HepG2 (cell line): ENCODE results near the gene SMG7. TPM values are rescaled to one million over a fixed set of nuclear protein-coding genes. Genes with fewer than 3 reads are reported as not detected.

Source experiments
- ATAC-seq: fragments of 200-7000 bp; cut with Tn5 transposase; 3 replicates; pipeline ENCODE4 v1.9.1; 2020; ENCODE audit warnings: mild to moderate bottlenecking, moderate library complexity
- BruUV-seq: library from RNA; stranded (reverse); fragments of 400-500 nt; replicated peaks from 2 replicates; lab custom pipeline; 2021; lab: Mats Ljungman, UMichigan
- CTCF ChIA-PET: fragments of 300-600 bp; formaldehyde crosslinking; extraction: SDS; loops from one replicate; lab custom pipeline; 2021; ENCODE audit warnings: low total read pairs, inconsistent platforms, low intra/inter-chr PET ratio; lab: Yijun Ruan, JAX
- POLR2A ChIA-PET: fragments of 350-600 bp; sonication (Branson Sonifier 250); formaldehyde crosslinking; loops from one replicate; lab custom pipeline; 2020; ENCODE audit warnings: antibody characterized with exemption, inconsistent platforms; lab: Yijun Ruan, JAX
- DNase-seq: peaks from one replicate; pipeline ENCODE4 v3.0.0-alpha.2; 2015; ENCODE audit warnings: low spot score
- FAIRE-seq: peaks from 3 replicates; lab custom pipeline; 2011; peaks lifted over from hg19 to GRCh38; lab: Jason Lieb, UNC
- H2AFZ ChIP-seq: one replicate; pipeline ENCODE4 v1.6.1; 2011; ENCODE audit warnings: low read length, inconsistent platforms
- H3K27ac ChIP-seq: fragments of 300-600 bp; 3 replicates; pipeline ENCODE4 v1.8.0; 2011; ENCODE audit warnings: mixed run types, mild to moderate bottlenecking, mixed read lengths, low read length, inconsistent platforms; ENCODE audit not compliant: insufficient read depth; ENCODE audit errors: extremely low read length
- H3K27me3 ChIP-seq, 2 experiments: fragments of 200-600 bp in 1 of 2; 2 replicates in 1 of 2; 3 replicates in 1 of 2; pipeline versions ENCODE4 v1.6.0 to v1.8.0; 2011; ENCODE audit warnings: low read length in 2 of 2, mild to moderate bottlenecking in 2 of 2, moderate library complexity in 2 of 2, inconsistent platforms in 1 of 2; ENCODE audit not compliant: insufficient read depth in 2 of 2, control insufficient read depth in 1 of 2
- H3K36me3 ChIP-seq, 2 experiments: fragments of 200-600 bp in 1 of 2; replicated peaks in 1 of 2; 2 replicates in 1 of 2; 3 replicates in 1 of 2; pipeline versions ENCODE4 v1.5.1 to v1.8.0; 2011; ENCODE audit warnings: low read length in 2 of 2, inconsistent platforms in 1 of 2; ENCODE audit not compliant: insufficient read depth in 2 of 2, control insufficient read depth in 1 of 2
- H3K4me1 ChIP-seq: 2 replicates; pipeline ENCODE4 v1.5.1; 2012; ENCODE audit warnings: low read length, inconsistent platforms; ENCODE audit not compliant: insufficient read depth
- H3K4me2 ChIP-seq: 2 replicates; pipeline ENCODE4 v1.6.0; 2011; ENCODE audit warnings: low read depth, low read length, inconsistent platforms
- H3K4me3 ChIP-seq, 3 experiments: fragments of 200-600 bp in 1 of 3; sonication (generic), shearing (Covaris generic) in 1 of 3; replicated peaks in 1 of 3; 2 replicates each; pipeline ENCODE4 v1.5.1; 2011 to 2016; ENCODE audit warnings: low read length in 3 of 3, inconsistent platforms in 2 of 3, low read depth in 2 of 3, mild to moderate bottlenecking in 2 of 3, control low read depth in 1 of 3, mixed read lengths in 1 of 3; ENCODE audit not compliant: insufficient read depth in 1 of 3
- H3K79me2 ChIP-seq: one replicate; pipeline ENCODE4 v1.6.1; 2011; ENCODE audit warnings: low read length, inconsistent platforms; ENCODE audit not compliant: insufficient read depth
- H3K9ac ChIP-seq: 2 replicates; pipeline ENCODE4 v1.6.0; 2011; ENCODE audit warnings: mild to moderate bottlenecking, low read depth, low read length, inconsistent platforms; ENCODE audit not compliant: insufficient read depth
- H3K9me3 ChIP-seq: 2 replicates; pipeline ENCODE4 v1.5.1; 2012; ENCODE audit warnings: mild to moderate bottlenecking, low read length
- H4K20me1 ChIP-seq: 2 replicates; pipeline ENCODE4 v1.6.0; 2011; ENCODE audit warnings: inconsistent platforms, mild to moderate bottlenecking, low read length, moderate library complexity; ENCODE audit not compliant: insufficient read depth
- ARNT2 ChIP-seq: sonication (generic); formaldehyde crosslinking; IDR thresholded peaks from 2 replicates; pipeline ENCODE4 v1.8.0; 2022; ENCODE audit warnings: mild to moderate bottlenecking, low read depth, missing genetic modification reagents, moderate library complexity
- CREM ChIP-seq, 2 experiments: sonication (generic) in 1 of 2; formaldehyde crosslinking in 1 of 2; IDR thresholded peaks; 2 replicates each; pipeline versions ENCODE4 v1.4.0 to v1.6.1; 2016 to 2020; ENCODE audit warnings: antibody characterized with exemption in 1 of 2, mild to moderate bottlenecking in 1 of 2, missing genetic modification reagents in 1 of 2
- EZH2 ChIP-seq: conservative IDR thresholded peaks from 2 replicates; pipeline ENCODE4 v1.6.1; 2012; ENCODE audit warnings: mild to moderate bottlenecking, low read depth, low read length, moderate library complexity
- FOSL1 ChIP-seq: sonication (generic); formaldehyde crosslinking; IDR thresholded peaks from 2 replicates; pipeline ENCODE4 v1.9.0; 2021; ENCODE audit warnings: missing genetic modification reagents, borderline replicate concordance
- ISX ChIP-seq: sonication (generic); formaldehyde crosslinking; conservative IDR thresholded peaks from 2 replicates; pipeline ENCODE4 v1.5.0; 2020; ENCODE audit warnings: missing genetic modification reagents
- NFE2 ChIP-seq: sonication (generic); formaldehyde crosslinking; IDR thresholded peaks from 2 replicates; pipeline ENCODE4 v1.4.0; 2020; ENCODE audit warnings: missing genetic modification reagents
- PTBP1 ChIP-seq: fragments of 200-400 bp; formaldehyde crosslinking; IDR thresholded peaks from 2 replicates; pipeline ENCODE4 v1.6.1; 2018; ENCODE audit warnings: low read length, low read depth; ENCODE audit not compliant: poor library complexity, severe bottlenecking
- TBX3 ChIP-seq: fragments of 450-650 bp; IDR thresholded peaks from 2 replicates; pipeline ENCODE4 v1.6.1; 2017; ENCODE audit warnings: antibody characterized with exemption, mild to moderate bottlenecking, inconsistent platforms, borderline replicate concordance
- TFDP1 ChIP-seq: IDR thresholded peaks from 2 replicates; pipeline ENCODE4 v1.6.1; 2016; ENCODE audit warnings: missing compliant biosample characterization, missing genetic modification reagents, borderline replicate concordance
- YEATS2 ChIP-seq: sonication (generic); formaldehyde crosslinking; IDR thresholded peaks from 2 replicates; pipeline ENCODE4 v1.4.0; 2020; ENCODE audit warnings: missing genetic modification reagents, borderline replicate concordance
- ZBTB37 ChIP-seq: sonication (generic); formaldehyde crosslinking; IDR thresholded peaks from 2 replicates; pipeline ENCODE4 v1.4.0; 2020; ENCODE audit warnings: mild to moderate bottlenecking, missing genetic modification reagents
- ZFP37 ChIP-seq: sonication (generic); formaldehyde crosslinking; IDR thresholded peaks from 2 replicates; pipeline ENCODE4 v1.4.0; 2020; ENCODE audit warnings: missing genetic modification reagents, borderline replicate concordance
- ZFP82 ChIP-seq: sonication (generic); formaldehyde crosslinking; IDR thresholded peaks from 2 replicates; pipeline ENCODE4 v1.5.1; 2020; ENCODE audit warnings: mild to moderate bottlenecking, missing genetic modification reagents, borderline replicate concordance
- ZNF138 ChIP-seq: sonication (generic); formaldehyde crosslinking; IDR thresholded peaks from 2 replicates; pipeline ENCODE4 v1.5.0; 2020; ENCODE audit warnings: mild to moderate bottlenecking, low read depth, missing genetic modification reagents
- ZNF703 ChIP-seq: sonication (generic); formaldehyde crosslinking; IDR thresholded peaks from 2 replicates; pipeline ENCODE4 v1.5.1; 2020; ENCODE audit warnings: missing genetic modification reagents, mild to moderate bottlenecking, moderate library complexity, borderline replicate concordance
- ZSCAN31 ChIP-seq: sonication (generic); formaldehyde crosslinking; IDR thresholded peaks from 2 replicates; pipeline ENCODE4 v1.5.0; 2020; ENCODE audit warnings: low read depth, mild to moderate bottlenecking, missing genetic modification reagents
- WGBS: methylation state at CpG from one replicate; pipeline ENCODE4 v1.1.6; 2017; ENCODE audit warnings: low lambda C conversion rate; 5-methylcytosine and 5-hydroxymethylcytosine counted together
- in situ Hi-C: cut with HindIII; loops from 2 replicates; pipeline ENCODE4 v1.10.0; 2017; ENCODE audit warnings: low pct_unique_long_range_greater_than_20kb; ENCODE audit not compliant: extremely low pct_ligation_motif_present
- intact Hi-C: fragments of 100-400 bp; cut with micrococcal nuclease; formaldehyde crosslinking; loops from one replicate; pipeline ENCODE4 v1.10.0; 2022; ENCODE audit not compliant: unreplicated experiment
- polyA plus RNA-seq, 8 experiments: library from polyadenylated mRNA; depleted of rRNA in 3 of 8; stranded (reverse) in 7 of 8; unstranded in 1 of 8; fragments of >200 nt; fragmentation: Illumina TruSeq in 4 of 8; extraction: Trizol in 4 of 8; gene quantifications; 2 replicates each; pipeline versions ENCODE4 v1.2.1 to v1.2.3, GENCODE V29; 2011 to 2016; ENCODE audit warnings: low read depth in 4 of 8, missing spikeins in 1 of 8, mixed read lengths in 1 of 8; ENCODE audit not compliant: insufficient read depth in 1 of 8
- total RNA-seq, 5 experiments: library from RNA; depleted of rRNA; stranded (reverse); fragments of >200 nt; fragmentation: Illumina TruSeq; extraction: Trizol; gene quantifications; 2 replicates each; pipeline ENCODE4 v1.2.3, GENCODE V29; 2016; ENCODE audit warnings: low read depth in 1 of 5

Gene SMG7
- total and polyA plus RNA-seq, 2 of the 13 experiments (the other 11 are each of a cell fraction or from before 2014, with no cell fraction given), result 14.9 to 27.9 TPM

GRCh38 chr1:183554577-183554976 lies 82.3 kb downstream of the SMG7 start:
- no TSS peak for BruUV-seq
- FAIRE-seq (no peak), ATAC-seq (no peak), DNase-seq (no peak)
- no peak overlapping the region for H3K4me3 ChIP-seq
- no peaks in the 10 kb centered on the region for H4K20me1 ChIP-seq
- in situ Hi-C loops (loop anchor here (25.0 kb wide), 1 partner anchor 267 kb away; no protein-coding TSS in a partner anchor), intact Hi-C loops (no loop called here)
- no peak overlapping the region for H3K9ac ChIP-seq
- CTCF ChIA-PET, result no interaction called here
- TF ChIP-seq ZSCAN31 (CRISPR knock-in tag) (no peak), NFE2 (CRISPR knock-in tag) (no peak), ISX (CRISPR knock-in tag) (no peak), EZH2 (no peak), ZFP37 (CRISPR knock-in tag) (no peak), PTBP1 (no peak), FOSL1 (no peak), ZBTB37 (CRISPR knock-in tag) (no peak), TFDP1 (CRISPR knock-in tag) (no peak), CREM (IDR thresholded peaks at IDR 0.05) (no peak), CREM (CRISPR knock-in tag; IDR thresholded peaks at IDR 0.05) (no peak), ZFP82 (CRISPR knock-in tag) (no peak), ZNF703 (no peak), ARNT2 (no peak), TBX3 (no peak), YEATS2 (CRISPR knock-in tag) (no peak), ZNF138 (CRISPR knock-in tag) (no peak)
- H3K4me1 ChIP-seq, result no peaks in the 10 kb centered on the region
- no peaks in the 10 kb centered on the region for H3K79me2 ChIP-seq
- POLR2A ChIA-PET, result no interaction called here
- H2AFZ ChIP-seq, result no peak overlapping the region
- no peaks in the 10 kb centered on the region for H3K27me3 ChIP-seq
- H3K9me3 ChIP-seq, result no peaks in the 10 kb centered on the region
- no peak overlapping the region for H3K4me2 ChIP-seq
- H3K27ac ChIP-seq, result no peak overlapping the region
- 96% methylated on average over 3 of the region's 3 CpGs for WGBS
- peaks cover 14 to 33% of the 10 kb centered on the region in 2 experiments for H3K36me3 ChIP-seq
